ENCODE measurements around the gene BAX.
A peak's percentile ranks its signal among the peaks of the same experiment; 100 is the strongest.
"Not testable (repeated sequence)": the region's sequence is repeated elsewhere in the genome, so short reads cannot be mapped to it uniquely, and the experiment has no call there.

BAX gene

DNA sequence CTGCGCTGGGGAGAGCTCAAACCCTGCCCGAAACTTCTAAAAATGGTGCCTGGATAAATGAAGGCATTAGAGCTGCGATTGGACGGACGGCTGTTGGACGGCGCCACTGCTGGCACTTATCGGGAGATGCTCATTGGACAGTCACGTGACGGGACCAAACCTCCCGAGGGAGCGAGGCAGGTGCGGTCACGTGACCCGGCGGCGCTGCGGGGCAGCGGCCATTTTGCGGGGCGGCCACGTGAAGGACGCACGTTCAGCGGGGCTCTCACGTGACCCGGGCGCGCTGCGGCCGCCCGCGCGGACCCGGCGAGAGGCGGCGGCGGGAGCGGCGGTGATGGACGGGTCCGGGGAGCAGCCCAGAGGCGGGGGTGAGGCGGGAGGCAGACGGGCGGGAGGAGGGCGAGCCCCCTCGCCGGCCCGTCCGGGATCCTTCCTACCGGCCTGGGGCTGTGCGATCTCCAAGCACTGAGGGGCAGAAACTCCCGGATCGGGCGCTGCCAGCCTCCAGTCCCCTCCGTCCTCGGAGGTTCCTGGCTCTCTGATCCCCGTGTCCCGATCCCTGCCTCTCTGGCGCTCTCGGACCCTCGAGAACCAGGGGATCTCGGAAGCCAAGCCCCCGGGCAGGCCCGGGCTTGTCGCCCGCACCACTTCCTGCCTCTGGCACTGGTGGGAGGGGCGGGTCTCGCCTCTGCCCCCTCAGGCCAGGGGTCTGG lies at the start of gene BAX:
BAX (plus strand) TSS at position 281 of the 713 bp plus-strand sequence; CDS start at position 335, 54 bp downstream.
- DNase-seq, result peak; percentile 77 to 80

DNA sequence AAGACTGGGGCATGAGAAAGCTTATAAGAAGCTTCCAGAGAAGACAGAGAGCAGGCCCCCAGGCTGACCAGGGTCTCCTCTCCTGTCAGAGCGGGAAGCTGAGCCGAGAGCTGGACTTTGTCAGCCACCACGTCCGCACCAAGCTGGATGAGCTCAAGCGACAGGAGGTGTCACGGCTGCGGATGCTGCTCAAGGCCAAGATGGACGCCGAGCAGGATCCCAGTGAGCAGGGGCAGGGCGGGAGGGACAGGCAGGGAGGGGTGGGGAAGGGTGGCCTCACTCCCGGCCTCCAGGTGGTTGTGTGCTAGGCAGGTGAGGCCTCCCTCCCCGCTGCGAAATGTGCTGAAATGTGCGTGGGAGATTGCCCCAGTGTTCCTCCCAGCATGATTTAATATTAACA lies 49.0 kb upstream of the BAX start:
- DNase-seq, result no peak

DNA sequence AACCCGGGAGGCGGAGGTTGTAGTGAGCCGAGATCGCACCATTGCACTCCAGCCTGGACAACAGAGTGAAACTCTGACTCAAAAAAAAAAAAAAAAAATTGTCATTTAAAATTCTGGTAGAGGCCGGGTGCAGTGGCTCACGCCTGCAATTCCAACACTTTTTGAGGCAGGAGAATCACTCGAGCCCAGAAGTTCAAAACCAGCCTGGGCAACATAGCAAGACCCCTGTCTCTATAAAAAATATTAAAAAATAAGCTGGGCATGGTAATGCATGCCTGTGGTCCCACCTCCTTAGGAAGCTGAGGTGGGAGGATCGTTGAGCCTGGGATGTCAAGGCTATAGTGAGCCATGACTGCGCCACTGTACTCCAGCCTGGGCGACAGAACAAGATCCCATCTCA lies 48.4 kb upstream of the BAX start:
- DNase-seq, result no peak

DNA sequence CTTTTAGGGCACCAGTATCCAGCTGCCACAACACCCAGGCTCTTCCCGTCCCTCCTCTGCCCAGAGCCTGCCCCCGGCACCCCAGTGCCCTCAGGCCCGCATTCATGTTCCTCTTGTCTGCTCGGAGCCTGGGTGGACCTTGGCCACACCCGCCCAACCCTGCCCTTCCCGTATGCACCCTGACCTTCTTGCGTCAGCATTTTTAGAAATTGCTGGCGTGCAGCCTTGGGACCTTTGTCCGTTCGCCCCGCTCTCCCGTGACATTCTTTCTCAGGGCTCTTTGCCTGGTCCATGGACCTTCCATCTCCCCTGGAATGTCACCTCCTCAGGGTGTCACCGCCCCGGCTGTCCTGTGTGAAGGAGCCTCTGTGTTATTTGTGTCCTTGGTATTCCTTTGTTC lies 47.0 kb upstream of the BAX start:
- DNase-seq, result no peak

DNA sequence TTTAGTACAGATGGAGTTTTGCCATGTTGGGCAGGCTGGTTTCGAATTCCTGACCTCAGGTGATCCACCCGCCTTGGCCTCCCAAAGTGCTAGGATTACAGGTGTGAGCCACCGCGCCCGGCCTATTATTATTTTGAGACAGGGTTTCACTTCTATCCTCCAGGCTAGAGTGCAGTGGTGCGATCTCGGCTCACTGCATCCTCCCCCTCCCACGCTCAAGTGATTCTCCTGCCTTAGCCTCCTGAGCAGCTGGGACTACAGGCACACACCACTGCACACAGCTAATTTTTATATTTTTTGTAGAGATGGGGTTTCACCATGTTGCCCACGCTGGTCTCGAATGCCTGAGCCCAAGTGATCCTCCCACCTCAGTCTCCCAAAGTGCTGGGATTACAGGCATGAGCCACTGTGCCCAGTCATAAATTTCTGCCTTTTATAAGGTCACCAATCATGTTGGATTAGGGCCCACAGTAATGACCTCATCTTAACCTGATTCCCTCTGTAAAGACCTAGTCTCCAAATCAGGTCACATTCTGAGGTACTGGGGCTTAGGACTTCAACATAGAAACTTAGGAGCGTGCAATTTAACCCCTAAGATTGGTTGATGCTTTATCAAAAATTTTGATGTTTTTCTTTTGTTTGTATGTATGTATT lies 45.1 kb upstream of the BAX start:
- DNase-seq, result not testable (repeated sequence)

DNA sequence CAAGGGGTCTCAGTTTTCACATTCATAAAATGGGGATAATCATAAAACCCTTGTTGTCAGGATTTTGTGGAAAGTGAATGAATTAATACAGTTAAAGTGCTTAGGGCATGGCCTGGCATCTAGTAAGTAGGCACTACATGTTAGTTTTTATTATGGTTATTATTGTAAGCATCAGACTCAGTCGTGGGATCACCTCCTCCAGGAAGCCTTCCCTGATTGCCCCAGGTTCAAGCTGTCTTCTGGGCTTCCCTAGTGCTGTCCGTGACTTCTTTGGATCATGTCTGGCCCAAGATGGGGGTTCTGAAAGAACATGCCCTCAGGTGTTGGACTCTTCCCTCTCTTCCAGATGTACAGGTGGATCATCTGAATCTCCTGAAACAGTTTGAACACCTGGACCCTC lies 43.9 kb upstream of the BAX start:
- no peak for DNase-seq

DNA sequence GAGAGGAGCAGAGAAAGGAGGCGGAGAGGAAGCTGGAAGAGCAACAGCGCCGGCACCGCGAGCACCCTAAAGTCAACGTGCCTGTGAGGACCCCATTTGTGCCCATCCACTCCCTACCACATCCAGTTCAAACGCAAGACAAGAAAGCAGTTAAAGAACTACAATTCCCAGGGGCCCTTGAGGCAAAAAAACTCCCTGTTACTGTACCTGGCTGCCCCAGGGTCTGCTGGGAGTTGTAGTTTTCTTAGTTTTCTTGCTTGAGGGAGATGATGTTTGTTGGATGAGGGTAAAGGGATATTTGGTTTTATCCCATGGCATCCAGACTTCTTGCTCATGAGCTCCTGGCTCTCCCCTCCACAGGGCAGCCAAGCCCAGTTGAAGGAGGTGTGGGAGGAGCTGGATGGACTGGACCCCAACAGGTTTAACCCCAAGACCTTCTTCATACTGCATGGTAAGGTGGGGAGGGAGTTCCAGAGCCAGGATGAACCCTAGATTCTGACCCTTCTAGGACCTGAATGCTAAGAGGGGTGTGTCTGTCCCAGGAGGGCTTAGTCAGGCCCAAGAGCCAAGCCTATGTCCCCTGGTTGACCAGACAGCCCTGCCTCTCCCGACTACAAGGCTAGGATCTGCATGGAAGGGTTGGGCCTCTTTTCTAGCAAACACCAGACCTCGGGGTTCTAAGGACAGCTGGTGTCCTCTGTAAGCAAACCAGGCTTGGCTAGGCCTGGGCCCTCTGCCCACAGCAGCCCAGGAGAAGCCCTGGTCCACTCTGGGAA lies 41.4 kb upstream of the BAX start:
- no peak for DNase-seq

DNA sequence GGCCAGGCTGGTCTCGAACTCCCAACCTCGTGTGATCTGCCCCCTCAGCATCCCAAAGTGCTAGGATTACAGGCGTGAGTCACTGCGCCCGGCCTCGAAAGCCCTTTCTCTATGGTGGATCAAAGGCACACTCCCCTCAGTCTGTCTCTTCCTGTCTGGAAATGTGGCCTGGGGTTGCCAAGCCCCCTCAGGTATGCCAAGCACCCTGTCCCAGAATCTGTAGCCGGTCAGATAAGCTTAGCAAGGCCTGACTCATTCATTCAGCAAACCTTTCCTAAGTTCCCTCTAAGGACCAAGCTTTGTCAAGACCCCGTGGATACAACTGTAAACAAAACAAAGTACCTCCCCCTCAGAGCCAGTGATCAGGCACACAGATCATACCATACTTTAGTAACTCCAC lies 40.5 kb upstream of the BAX start:
- DNase-seq, result no peak

DNA sequence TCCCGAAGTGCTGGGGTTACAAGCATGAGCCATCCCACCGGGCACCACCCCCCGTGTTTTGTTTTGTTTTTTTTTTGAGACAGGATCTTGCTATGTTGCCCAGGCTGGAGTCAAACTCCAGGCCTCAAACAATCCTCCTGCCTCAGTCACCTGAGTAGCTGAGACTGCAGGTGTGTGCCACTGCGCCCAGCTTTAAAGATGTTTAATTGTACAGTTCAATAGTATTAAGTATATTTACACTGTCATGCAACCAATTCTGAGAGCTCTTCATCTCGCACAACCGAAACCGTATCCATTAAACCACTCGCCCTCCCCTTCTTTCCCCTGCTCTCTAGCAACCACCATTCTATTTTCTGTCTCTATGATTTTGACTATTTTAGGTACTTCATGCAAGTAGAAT lies 38.9 kb upstream of the BAX start:
- no peak for DNase-seq

DNA sequence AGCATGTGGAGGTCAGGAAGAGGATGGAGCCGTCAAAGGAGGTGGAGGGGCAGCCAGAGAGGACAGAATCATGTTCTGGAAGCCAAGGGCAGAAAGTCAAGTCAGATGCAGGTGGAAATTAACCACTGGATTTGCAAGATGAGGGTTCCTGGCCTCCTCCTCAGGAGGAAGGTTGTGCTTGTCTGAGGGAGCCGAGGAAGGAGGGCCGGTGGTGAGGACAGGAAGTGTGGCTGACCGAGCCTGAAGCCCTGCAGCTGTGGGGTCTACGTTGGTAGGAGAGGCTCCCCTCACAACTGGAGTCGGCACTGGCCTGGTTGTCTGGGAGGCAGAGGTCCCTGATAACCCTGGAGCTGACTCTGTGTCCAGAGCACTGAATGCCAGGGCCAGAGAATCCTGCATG lies 36.6 kb upstream of the BAX start:
- no peak for DNase-seq

DNA sequence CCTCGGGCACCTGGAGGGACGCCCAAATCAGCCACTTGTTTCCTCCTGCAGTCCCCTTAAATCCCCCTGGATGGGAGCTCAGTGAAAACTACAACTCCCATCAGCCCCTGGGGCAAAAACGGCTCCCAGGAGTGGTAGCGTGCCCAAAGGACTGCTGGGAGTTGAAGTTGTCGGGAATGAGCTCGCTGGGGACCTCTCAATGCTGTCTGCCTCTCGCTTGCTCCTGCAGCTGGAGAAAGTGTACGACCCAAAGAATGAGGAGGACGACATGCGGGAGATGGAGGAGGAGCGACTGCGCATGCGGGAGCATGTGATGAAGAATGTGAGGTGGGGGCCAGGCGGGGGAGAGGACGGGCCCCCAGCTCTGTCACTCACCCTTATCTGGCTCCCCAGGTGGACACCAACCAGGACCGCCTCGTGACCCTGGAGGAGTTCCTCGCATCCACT lies 35.9 kb upstream of the BAX start:
- no peak for DNase-seq

DNA sequence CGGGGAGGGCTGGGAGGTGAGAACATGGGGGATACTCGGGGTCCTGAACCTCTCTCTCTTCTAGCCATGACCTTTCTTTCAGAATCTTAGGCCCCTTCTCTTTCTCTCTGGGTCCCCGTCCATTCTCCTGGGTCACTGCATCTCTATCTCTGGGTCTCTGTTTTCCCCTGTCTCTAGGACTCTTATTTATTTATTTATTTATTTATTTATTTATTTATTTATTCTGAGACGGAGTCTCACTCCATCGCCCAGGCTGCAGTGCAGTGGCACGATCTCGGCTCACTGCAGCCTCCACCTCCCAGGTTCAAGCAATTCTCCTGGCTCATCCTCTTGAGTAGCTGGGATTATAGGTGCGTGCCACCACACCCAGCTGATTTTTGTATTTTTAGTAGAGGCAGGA lies 35.4 kb upstream of the BAX start:
- DNase-seq, result not testable (repeated sequence)

DNA sequence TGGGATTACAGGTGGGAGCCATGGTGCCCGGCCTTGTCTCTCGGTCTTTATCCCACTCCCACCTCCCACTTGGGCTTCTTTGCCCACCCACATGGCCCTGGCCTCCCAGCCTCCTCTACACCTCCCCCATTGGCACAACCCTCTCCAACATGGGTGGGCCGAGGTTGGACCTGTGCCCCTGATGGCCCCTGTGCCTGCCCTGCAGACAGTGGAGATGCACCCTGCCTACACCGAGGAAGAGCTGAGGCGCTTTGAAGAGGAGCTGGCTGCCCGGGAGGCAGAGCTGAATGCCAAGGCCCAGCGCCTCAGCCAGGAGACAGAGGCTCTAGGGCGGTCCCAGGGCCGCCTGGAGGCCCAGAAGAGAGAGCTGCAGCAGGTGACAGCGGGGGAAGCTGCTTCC lies 33.7 kb upstream of the BAX start:
- DNase-seq, result no peak

DNA sequence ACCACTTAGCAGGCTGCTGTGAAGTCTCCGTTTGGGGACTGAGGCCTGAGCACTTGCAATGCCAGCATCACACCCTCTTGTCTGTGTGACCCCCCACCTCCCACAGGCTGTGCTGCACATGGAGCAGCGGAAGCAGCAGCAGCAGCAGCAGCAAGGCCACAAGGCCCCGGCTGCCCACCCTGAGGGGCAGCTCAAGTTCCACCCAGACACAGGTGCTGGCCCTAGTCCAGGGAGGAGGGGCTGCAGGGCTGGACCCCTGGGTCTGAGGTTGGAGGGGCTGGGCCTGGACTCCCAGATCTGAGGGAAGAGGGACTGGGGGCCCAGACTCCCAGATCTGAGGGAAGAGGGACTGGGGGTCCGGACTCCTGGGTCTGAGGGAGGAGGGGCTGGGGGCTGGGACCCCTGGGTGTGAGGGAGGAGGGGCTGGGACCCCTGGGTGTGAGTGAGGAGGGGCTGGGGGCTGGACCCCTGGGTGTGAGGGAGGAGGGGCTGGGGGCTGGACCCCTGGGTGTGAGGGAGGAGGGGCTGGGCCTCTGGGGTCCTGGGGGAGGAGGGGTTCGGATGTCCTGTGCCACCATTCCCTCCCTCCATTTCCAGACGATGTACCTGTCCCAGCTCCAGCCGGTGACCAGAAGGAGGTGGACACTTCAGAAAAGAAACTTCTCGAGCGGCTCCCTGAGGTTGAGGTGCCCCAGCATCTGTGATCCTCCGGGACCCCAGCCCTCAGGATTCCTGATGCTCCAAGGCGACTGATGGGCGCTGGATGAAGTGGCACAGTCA lies 32.8 kb upstream of the BAX start:
- DNase-seq, result no peak

DNA sequence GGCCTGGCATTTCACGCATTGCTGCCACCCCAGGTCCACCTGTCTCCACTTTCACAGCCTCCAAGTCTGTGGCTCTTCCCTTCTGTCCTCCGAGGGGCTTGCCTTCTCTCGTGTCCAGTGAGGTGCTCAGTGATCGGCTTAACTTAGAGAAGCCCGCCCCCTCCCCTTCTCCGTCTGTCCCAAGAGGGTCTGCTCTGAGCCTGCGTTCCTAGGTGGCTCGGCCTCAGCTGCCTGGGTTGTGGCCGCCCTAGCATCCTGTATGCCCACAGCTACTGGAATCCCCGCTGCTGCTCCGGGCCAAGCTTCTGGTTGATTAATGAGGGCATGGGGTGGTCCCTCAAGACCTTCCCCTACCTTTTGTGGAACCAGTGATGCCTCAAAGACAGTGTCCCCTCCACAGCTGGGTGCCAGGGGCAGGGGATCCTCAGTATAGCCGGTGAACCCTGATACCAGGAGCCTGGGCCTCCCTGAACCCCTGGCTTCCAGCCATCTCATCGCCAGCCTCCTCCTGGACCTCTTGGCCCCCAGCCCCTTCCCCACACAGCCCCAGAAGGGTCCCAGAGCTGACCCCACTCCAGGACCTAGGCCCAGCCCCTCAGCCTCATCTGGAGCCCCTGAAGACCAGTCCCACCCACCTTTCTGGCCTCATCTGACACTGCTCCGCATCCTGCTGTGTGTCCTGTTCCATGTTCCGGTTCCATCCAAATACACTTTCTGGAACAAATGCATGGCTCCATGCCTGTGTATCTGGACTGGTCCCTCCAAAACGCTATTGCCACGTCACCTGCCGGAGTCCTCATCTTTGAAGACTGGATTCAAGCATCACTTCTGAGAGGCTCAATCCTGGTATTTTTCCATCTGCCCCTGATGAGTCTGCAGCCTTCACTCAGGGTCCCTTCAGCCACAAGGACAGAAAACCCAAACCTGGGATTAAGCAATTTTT lies 31.9 kb upstream of the BAX start:
- DNase-seq, result no peak

DNA sequence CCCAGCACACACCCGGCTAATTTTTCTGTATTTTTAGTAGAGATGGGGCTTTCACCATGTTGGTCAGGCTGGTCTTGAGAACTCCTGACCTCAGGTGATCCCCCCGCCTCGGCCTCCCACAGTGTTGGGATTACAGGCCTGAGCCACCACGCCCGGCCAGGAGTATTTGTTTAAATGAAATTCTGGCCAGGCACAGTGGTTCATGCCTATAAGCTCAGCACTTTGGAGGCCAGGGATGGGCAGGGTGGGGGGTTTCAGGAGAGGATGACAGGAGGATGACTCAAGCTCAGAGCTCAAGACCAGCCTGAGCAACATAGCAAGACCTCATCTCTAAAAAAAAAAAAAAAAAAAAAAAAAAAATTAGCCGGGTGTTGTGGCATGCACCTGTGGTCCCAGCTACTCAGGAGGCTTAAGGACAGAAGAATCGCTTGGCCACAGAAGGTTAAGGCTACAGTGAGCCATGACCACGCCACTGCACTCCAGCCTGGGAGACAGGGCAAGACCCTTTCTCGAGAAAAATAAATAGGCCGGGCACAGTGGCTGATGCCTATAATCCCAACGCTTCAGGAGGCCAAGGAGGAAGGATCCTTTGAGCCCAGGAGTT lies 29.3 kb upstream of the BAX start:
- DNase-seq, result no peak

DNA sequence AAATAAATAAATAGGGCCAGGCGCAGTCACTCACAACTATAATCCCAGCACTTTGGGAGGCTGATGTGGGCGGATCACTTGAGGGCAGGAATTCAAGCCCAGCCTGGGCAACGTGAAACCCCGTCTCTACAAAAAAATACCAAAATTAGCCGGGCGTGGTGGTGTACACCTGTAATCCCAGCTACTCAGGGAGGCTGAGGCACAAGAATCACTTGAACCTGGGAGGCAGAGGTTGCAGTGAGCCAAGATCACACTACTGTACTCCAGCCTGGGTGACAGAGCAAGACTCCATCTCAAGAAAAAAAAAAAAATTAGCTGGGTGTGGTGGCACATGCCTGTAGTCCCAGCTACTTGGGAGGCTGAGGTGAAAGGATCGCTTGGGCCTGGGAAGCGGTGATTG lies 28.8 kb upstream of the BAX start:
- not testable (repeated sequence) for DNase-seq

DNA sequence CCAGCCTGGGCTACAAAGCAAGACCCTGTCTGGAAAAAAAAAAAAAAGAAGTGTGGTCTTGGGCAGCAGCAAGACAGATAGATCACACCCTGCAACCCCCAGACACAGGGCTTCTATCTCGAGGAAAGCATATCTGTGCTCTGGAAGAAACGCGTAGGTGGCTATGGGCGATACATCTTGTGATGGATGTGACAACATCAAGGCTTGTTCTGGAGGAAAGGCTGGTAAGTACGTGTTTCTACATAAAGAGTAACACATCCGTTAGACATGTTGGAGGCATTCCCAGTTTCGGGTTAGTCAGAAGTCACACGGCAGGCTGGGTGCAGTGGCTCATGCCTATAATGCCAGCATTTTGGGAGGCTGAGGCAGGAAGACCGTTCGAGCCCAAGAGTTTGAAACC lies 27.8 kb upstream of the BAX start:
- no peak for DNase-seq

DNA sequence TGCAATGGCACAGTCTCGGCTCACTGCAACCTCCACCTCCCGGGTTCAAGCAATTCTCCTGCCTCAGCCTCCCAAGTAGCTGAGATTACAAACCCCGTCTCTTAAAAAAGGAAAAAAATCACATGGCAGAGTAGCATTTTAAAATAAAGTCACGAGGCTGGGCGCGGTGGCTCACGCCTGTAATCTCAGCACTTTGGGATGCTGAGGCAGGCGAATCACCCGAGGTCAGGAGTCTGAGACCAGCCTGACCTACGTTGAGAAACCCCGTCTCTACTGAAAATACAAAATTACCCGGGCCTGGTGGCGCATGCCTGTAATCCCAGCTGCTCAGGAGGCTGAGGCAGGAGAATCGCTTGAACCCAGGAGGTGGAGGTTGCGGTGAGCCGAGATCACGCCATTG lies 27.0 kb upstream of the BAX start:
- not testable (repeated sequence) for DNase-seq

DNA sequence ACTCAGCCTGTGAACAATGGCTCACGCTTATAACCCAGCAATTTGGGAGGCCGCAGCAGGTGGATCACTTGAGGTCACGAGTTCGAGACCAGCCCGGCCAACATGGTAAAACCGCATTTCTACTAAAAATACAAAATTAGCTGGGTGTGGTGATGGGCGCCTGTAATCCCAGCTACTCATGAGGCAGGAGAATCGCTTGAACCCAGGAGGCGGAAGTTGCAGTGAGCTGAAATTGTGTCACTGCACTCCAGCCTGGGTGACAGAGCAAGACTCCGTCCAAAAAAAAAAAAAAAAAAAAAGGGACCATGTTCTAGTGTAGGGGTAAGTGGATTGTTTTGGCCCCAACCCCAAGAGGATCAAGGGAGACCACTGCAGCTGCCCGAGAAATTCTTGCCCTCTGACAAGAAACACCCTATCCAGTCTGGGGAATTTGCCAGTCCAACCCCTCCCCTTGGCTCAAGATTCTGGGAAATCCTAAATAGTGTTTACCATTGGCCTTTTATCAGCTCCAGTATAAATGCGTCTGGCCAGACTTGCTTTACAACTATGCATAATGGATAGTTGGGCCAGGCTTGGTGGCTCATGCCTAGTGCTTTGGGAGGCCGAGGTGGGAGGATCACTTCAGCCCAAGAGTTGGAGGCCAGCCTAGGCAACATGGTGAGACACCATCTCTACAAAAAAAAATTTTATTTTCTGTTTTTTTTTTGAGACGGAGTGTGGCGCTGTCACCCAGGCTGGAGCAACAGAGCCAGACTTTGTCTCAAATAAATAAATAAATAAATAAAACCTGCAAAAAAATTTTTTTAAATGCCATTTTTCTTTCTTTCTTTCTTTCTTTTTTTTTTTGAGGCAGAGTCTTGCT lies 26.3 kb upstream of the BAX start:
- DNase-seq, result no peak

Measured in activated CD4-positive, alpha-beta T cell treated with anti-CD3 and anti-CD28 coated beads, Interleukin-2, amount 50 U/mL, for 4 hours (primary cell).